Activated CD4-positive, alpha-beta T cell treated with anti-CD3 and anti-CD28 coated beads, Interleukin-2, amount 10 ng/mL, durations not matched to agents 7 days and 5 days (primary cell): ENCODE data around the gene CDH13. TPM values are rescaled to one million over a fixed set of nuclear protein-coding genes. Genes with fewer than 3 reads are reported as not detected.

Source experiments
- CTCF ChIA-PET: fragments of 350-600 bp; sonication (Branson Sonifier 250); formaldehyde crosslinking; loops from one replicate; lab custom pipeline; 2021; ENCODE audit warnings: antibody characterized with exemption; lab: Charles Lee
- POLR2A ChIA-PET: fragments of 350-600 bp; sonication (Branson Sonifier 250); formaldehyde crosslinking; loops from one replicate; lab custom pipeline; 2021; ENCODE audit warnings: antibody characterized with exemption; lab: Charles Lee
- DNase-seq: peaks from one replicate; pipeline ENCODE4 v3.0.0-alpha.2; 2020
- H3K27ac Mint-ChIP-seq: one replicate; pipeline ENCODE4 v1.8.0; 2021; ENCODE audit warnings: mild to moderate bottlenecking, moderate library complexity, mixed read lengths
- H3K27me3 Mint-ChIP-seq: one replicate; pipeline ENCODE4 v1.8.0; 2021; ENCODE audit warnings: mixed read lengths
- H3K36me3 Mint-ChIP-seq: one replicate; pipeline ENCODE4 v1.8.0; 2021; ENCODE audit warnings: low read depth, mixed read lengths
- H3K4me1 Mint-ChIP-seq: one replicate; pipeline ENCODE4 v1.8.0; 2021; ENCODE audit warnings: mixed read lengths
- H3K4me3 Mint-ChIP-seq: one replicate; pipeline ENCODE4 v1.8.0; 2021; ENCODE audit warnings: mild to moderate bottlenecking, moderate library complexity, mixed read lengths
- H3K9me3 Mint-ChIP-seq: one replicate; pipeline ENCODE4 v1.8.0; 2021; ENCODE audit warnings: mixed read lengths
- total RNA-seq, 2 experiments: library from RNA; stranded (reverse); gene quantifications; one replicate each; pipeline ENCODE4 v1.2.3, GENCODE V29; 2021

The CDH13 gene
- total RNA-seq, 2 experiments from 2014 or later = not detected

DNA sequence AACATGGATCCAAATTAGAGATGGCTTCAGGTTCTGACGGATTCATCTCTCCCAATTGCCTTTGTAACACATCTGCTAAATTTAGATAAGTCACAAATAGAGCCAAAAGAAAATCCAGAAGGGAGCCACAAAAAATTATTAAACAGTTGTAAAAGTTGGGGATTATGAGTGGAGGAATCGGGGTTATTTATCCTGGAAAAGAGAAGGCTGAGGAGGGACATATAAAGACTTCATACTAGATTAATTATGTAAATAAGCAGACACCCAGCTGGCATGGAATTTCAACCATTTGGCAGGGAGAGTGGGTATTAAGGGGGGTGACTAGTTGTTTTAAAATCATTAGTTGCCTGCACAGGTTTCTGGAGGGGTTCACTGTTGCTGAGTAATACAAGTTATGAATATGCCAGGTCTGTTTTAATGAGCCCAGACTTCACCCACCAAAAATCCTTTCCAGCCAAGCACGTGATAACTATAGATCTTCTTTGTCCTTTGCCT, 89.6 kb downstream of the CDH13 start:
- no peak overlapping the region for H3K4me3 Mint-ChIP-seq

DNA sequence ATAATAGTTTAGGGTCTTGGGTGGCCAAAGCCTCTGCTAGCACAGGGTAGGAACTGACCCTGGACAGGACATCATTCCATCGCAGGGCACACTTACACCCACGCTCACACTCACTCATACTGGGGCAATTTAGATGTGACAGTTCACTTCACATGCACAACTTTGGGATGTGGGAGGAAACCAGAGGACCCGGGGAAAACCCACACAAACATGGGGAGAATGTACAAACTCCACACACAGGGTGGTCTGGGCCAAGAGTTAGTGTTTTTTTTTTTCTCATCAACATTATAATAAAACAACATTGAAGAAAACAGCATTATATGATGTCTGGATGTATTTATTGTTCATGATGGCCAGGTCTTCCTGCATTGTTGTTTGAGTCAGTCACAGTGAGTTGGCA, 93.6 kb downstream of the CDH13 start:
- H3K4me3 Mint-ChIP-seq = no peak overlapping the region
- ChIA-PET POLR2A (no interaction called here), CTCF (no interaction called here)
- no peaks in the 10 kb centered on the region for H3K36me3 Mint-ChIP-seq
- DNase-seq = no peak
- no peaks in the 10 kb centered on the region for H3K4me1 Mint-ChIP-seq
- no peaks in the 10 kb centered on the region for H3K9me3 Mint-ChIP-seq
- H3K27ac Mint-ChIP-seq = no peak overlapping the region
- peaks cover 16% of the 10 kb centered on the region for H3K27me3 Mint-ChIP-seq

More for the DNA sequence above, 89.6 kb downstream of the CDH13 start:
- peaks cover 10% of the 10 kb centered on the region for H3K27me3 Mint-ChIP-seq
- CTCF ChIA-PET = no interaction called here
- no peaks in the 10 kb centered on the region for H3K36me3 Mint-ChIP-seq
- POLR2A ChIA-PET = no interaction called here
- no peak overlapping the region for H3K27ac Mint-ChIP-seq
- no peak for DNase-seq
- H3K4me1 Mint-ChIP-seq = no peaks in the 10 kb centered on the region
- no peaks in the 10 kb centered on the region for H3K9me3 Mint-ChIP-seq

DNA sequence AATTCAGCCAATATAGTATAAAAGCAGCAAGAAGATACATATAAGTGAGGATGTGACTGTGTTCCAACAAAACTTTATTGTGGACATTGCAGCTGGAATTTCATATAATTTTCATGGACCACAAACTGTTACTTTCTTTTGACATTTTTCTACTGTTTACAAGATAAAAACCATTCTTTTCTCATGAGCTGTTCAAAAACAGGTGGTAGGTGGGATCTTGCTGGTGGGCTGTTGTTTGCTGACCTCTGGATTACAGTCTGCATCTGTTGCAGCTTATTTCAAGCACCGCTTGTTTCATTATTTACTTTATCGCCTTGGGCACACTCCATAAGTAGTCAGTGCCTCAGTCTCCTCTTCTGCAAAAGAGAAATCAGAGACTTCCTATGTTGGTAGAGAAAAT, 99.5 kb downstream of the CDH13 start:
- peaks cover 20% of the 10 kb centered on the region for H3K27me3 Mint-ChIP-seq
- no peak overlapping the region for H3K4me3 Mint-ChIP-seq
- H3K27ac Mint-ChIP-seq = no peak overlapping the region
- DNase-seq = no peak
- POLR2A ChIA-PET = no interaction called here
- CTCF ChIA-PET = no interaction called here
- H3K36me3 Mint-ChIP-seq = no peaks in the 10 kb centered on the region
- peaks cover 4% of the 10 kb centered on the region for H3K4me1 Mint-ChIP-seq
- H3K9me3 Mint-ChIP-seq = no peaks in the 10 kb centered on the region

DNA sequence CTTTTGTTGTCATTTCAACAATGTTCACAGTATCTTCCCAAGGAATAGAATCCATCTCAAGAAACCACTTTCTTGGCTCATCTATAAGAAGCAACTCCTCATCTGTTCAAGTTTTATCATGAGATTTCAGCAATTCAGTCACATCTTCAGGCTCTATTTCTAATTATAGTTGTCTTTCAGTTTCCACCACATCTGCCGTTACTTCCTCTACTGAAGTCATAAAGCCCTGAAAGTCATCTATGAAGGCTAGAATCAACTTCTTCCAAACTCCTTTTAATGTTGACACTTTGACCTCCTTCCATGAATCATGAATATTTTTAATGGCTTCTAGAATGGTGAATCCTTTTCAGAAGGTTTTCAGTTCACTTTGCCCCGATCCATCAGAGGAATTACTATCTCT, 102.1 kb downstream of the CDH13 start:
- ChIA-PET CTCF (no interaction called here), POLR2A (no interaction called here)
- Mint-ChIP-seq H3K4me3 (no peak overlapping the region), H3K4me1 (peaks cover 4% of the 10 kb centered on the region), H3K27me3 (peaks cover 16% of the 10 kb centered on the region), H3K9me3 (no peaks in the 10 kb centered on the region), H3K36me3 (no peaks in the 10 kb centered on the region), H3K27ac (no peak overlapping the region)
- DNase-seq = no peak

DNA sequence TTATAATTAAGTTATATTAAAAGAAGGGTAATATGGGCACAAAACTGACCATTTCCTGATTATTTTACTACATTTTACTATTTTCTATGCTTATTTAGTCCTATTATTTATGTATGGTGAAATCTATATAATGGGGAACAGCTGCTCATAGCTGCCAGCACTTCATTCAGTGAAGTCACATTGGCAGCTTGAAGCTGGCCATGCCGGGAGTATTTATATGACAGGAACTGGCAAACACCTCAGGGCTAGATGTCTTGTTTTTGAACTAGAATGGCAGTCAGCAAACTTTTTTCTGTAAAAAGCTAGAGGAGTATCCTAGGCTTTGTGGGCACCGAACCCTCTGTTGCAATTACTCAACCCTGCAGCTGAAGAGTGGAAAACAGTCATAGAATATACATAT, 104.1 kb downstream of the CDH13 start:
- POLR2A ChIA-PET = no interaction called here
- Mint-ChIP-seq H3K4me1 (peaks cover 4% of the 10 kb centered on the region), H3K27me3 (peaks cover 12% of the 10 kb centered on the region), H3K9me3 (no peaks in the 10 kb centered on the region), H3K4me3 (no peak overlapping the region), H3K36me3 (no peaks in the 10 kb centered on the region), H3K27ac (no peak overlapping the region)
- CTCF ChIA-PET = no interaction called here
- DNase-seq = no peak

DNA sequence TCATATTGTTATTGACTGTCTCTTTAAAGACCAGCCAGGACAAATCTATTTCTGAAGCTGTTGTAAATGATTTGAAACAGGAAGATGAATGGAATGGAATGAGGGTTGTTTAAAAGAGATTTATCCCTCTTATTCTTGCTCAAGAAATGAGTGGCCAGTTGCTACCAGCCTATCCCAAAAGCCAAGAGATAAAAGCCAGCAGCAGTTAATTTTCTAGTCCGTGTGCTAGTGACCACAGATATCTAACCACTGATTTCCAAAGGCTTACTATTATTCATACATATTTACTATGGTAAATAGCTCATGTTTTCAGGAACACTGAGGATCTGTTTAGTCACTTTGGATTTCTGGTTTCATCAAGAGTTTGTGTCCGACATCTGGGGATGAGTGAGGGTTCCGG, 105.7 kb downstream of the CDH13 start:
- H3K27ac Mint-ChIP-seq = no peak overlapping the region
- DNase-seq = no peak
- POLR2A ChIA-PET = no interaction called here
- H3K9me3 Mint-ChIP-seq = no peaks in the 10 kb centered on the region
- CTCF ChIA-PET = no interaction called here
- no peak overlapping the region for H3K4me3 Mint-ChIP-seq
- H3K36me3 Mint-ChIP-seq = no peaks in the 10 kb centered on the region
- peaks cover 4% of the 10 kb centered on the region for H3K4me1 Mint-ChIP-seq
- H3K27me3 Mint-ChIP-seq = peaks cover 17% of the 10 kb centered on the region

DNA sequence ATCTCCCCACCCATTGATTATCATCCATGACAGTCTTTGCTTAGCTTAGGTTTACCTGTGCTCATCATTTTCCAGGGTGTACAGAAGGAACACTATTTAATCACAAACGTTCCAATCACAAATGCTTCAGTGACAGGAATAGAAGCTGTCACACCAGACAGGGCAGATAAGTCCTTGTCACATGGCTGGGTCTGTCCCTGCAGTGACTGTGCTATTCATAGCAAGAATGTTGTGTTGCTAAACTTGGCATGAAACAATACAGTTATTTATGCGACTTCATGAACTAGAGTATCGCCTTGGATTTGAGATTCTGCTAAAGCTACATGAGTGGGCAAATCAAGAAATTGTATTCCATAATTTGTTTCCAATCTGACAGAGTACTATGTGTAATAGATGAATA, 108.4 kb downstream of the CDH13 start:
- H3K9me3 Mint-ChIP-seq = no peaks in the 10 kb centered on the region
- no peaks in the 10 kb centered on the region for H3K4me1 Mint-ChIP-seq
- H3K27me3 Mint-ChIP-seq = peaks cover 33% of the 10 kb centered on the region
- no peak overlapping the region for H3K4me3 Mint-ChIP-seq
- ChIA-PET POLR2A (no interaction called here), CTCF (no interaction called here)
- no peak overlapping the region for H3K27ac Mint-ChIP-seq
- H3K36me3 Mint-ChIP-seq = no peaks in the 10 kb centered on the region
- DNase-seq = no peak

DNA sequence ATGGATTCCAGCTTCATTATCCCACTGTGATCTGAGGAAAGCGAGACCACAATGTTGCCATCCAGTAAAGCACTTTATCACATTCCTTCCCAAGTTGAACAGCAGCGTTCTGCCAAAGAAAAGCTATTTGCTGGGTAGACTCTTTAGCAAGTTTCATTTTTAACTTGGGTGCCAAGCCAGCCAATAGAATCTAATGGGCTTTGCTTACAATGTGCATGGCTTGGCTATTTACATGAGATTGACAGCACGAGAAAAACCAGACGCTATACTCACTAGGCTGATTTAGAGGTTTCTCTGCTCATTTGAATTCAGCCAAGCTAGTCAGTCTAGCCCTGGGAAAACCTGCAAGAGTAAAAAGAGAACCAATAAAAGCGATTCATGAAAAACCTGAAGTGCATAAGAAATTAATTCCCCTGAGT, 108.9 kb downstream of the CDH13 start:
- CTCF ChIA-PET = no interaction called here
- POLR2A ChIA-PET = no interaction called here
- H3K36me3 Mint-ChIP-seq = no peaks in the 10 kb centered on the region

DNA sequence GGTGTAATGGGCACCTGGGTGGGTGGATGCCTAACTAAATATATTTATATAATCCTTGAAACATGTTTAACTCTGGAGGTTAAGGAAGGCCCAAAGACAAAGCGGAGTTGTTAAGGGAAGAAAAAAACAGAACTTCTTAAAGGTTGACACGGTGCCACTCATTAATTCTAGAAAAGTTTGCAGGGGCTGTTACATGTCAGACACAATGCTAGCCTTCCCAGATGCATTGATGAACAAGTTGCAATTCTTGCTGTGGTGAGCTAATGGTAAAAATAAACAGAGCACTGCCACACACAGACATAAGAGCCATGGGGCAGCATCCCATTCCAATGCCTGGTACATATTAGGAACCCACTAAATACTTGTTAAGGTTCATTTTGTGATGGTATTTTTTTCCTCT, 109.5 kb downstream of the CDH13 start:
- Mint-ChIP-seq H3K9me3 (no peaks in the 10 kb centered on the region), H3K4me1 (no peaks in the 10 kb centered on the region), H3K36me3 (no peaks in the 10 kb centered on the region), H3K27me3 (peaks cover 40% of the 10 kb centered on the region), H3K27ac (no peak overlapping the region), H3K4me3 (no peak overlapping the region)
- DNase-seq = no peak
- CTCF ChIA-PET = no interaction called here
- POLR2A ChIA-PET = no interaction called here

More for the DNA sequence above, 108.9 kb downstream of the CDH13 start:
- DNase-seq = no peak
- Mint-ChIP-seq H3K4me1 (no peaks in the 10 kb centered on the region), H3K9me3 (no peaks in the 10 kb centered on the region), H3K27me3 (peaks cover 36% of the 10 kb centered on the region), H3K27ac (no peak overlapping the region), H3K4me3 (no peak overlapping the region)

DNA sequence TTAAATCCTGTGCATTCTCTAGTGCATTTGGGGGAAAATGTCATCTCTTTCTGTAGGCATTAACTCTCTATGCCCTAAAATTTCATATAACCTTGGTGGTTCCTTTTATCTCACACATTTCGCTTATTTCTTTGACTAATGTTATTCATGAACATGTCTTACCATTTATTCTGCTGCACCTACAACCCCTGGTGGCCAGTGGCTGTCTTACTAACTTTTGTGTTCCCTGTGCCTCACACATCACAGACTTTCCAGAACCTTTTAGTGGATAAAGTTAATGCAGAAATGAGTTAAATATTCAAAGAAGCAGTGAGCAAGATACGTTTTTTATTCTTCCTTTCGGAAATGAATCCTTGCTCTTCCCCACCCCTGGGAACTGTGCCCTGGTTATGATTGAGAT, 111.9 kb downstream of the CDH13 start:
- H3K4me3 Mint-ChIP-seq = no peak overlapping the region
- H3K27ac Mint-ChIP-seq = no peak overlapping the region
- DNase-seq = no peak
- POLR2A ChIA-PET = no interaction called here
- no peaks in the 10 kb centered on the region for H3K9me3 Mint-ChIP-seq
- CTCF ChIA-PET = no interaction called here
- no peaks in the 10 kb centered on the region for H3K36me3 Mint-ChIP-seq
- peaks cover 41% of the 10 kb centered on the region for H3K27me3 Mint-ChIP-seq
- H3K4me1 Mint-ChIP-seq = no peaks in the 10 kb centered on the region

DNA sequence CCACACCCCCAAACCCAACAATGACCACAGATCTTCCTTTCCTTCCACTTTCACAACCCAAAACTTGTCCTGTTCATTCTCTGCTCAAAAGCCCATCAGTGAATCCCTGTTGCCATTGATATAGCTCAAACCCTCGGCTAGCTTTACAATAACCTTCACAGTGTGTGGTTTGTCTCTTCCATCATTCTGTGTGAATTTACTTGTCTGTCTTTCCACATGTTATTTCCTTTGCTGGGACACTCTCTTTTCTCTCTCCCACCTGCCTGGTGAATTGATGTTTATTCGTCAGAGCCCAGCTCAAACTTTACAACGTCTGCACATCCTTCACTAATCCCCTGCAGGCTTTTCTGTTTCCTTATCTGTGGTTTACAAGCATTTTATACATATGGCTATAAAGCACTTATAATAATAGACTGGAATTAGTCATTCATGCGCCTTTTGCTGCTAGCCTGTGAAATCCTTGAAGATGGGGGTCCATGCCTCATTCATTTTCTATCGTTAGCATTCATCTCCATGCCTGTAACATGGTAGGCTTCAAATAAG, 114.4 kb downstream of the CDH13 start:
- no peak for DNase-seq
- POLR2A ChIA-PET = no interaction called here
- CTCF ChIA-PET = no interaction called here

DNA sequence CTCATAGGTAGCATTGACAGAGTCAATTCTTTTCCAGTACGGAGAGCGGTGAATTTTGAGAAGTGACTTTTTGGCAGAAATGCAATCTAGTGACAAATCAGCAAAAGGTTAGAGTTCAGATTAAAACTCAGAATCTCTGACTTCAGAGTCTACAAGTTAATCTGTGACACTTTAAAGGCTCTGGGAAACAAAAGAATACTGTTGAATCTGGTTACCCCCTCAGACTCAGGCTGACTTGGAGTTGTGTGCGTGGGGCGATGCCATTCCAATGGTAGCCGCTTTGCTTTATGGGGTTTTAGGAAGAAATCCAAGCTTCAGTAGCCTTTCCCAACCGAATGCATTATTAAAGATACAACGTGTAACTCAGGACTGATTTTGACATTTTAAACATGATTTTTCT, 118.2 kb downstream of the CDH13 start:
- peaks cover 3% of the 10 kb centered on the region for H3K4me1 Mint-ChIP-seq
- H3K36me3 Mint-ChIP-seq = no peaks in the 10 kb centered on the region
- H3K27me3 Mint-ChIP-seq = peaks cover 36% of the 10 kb centered on the region
- ChIA-PET CTCF (no interaction called here), POLR2A (no interaction called here)
- H3K27ac Mint-ChIP-seq = no peak overlapping the region
- H3K9me3 Mint-ChIP-seq = no peaks in the 10 kb centered on the region
- DNase-seq = no peak
- H3K4me3 Mint-ChIP-seq = no peak overlapping the region

More for the DNA sequence above, 114.4 kb downstream of the CDH13 start:
- no peaks in the 10 kb centered on the region for H3K9me3 Mint-ChIP-seq
- H3K27me3 Mint-ChIP-seq = peaks cover 40% of the 10 kb centered on the region
- H3K4me3 Mint-ChIP-seq = no peak overlapping the region
- no peaks in the 10 kb centered on the region for H3K36me3 Mint-ChIP-seq
- H3K4me1 Mint-ChIP-seq = no peaks in the 10 kb centered on the region
- H3K27ac Mint-ChIP-seq = no peak overlapping the region

DNA sequence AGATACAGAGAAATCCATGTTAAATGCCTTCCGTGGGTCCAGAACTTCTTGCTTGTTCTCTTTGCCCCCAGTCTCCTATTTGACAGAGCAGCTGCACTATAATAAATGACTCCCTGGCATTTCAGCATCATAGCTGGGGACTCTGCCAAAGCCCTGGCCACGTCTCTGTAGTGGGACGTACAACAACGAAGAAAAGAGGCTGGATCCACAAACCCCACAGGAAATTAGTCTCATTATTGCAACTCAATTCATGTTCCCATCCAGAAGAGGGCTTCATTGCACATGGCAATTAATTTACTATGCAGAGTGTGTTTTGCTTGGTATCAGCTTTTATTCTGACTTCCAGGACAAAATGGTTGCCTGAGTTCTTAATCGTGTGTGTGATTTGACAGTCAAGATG, 121.3 kb downstream of the CDH13 start:
- Mint-ChIP-seq H3K4me1 (peaks cover 8% of the 10 kb centered on the region), H3K4me3 (no peak overlapping the region), H3K9me3 (no peaks in the 10 kb centered on the region), H3K27me3 (peaks cover 29% of the 10 kb centered on the region), H3K27ac (no peak overlapping the region), H3K36me3 (no peaks in the 10 kb centered on the region)
- no peak for DNase-seq
- POLR2A ChIA-PET = no interaction called here
- CTCF ChIA-PET = no interaction called here

DNA sequence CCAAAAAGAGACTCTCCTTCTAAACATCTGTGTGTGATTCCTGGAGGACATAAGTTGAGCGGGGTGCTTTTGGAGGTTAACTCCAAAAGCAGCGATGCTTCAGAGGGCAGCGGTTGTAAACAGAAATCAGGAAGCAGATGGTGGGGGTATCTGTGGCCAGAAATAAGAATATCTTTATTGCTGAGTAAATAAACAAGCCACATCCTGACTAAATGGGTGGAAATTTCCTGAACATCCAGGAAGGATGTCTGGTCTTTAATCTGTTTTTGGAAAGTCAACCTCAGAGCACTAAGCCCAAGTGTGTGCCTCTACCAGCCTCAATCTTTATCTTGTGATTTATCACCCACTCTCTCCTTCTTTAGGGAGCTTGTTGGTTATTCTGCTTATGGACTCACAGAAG, 123.3 kb downstream of the CDH13 start:
- DNase-seq = no peak
- H3K36me3 Mint-ChIP-seq = no peaks in the 10 kb centered on the region
- peaks cover 32% of the 10 kb centered on the region for H3K27me3 Mint-ChIP-seq
- ChIA-PET CTCF (no interaction called here), POLR2A (no interaction called here)
- peaks cover 8% of the 10 kb centered on the region for H3K4me1 Mint-ChIP-seq
- H3K9me3 Mint-ChIP-seq = no peaks in the 10 kb centered on the region
- no peak overlapping the region for H3K27ac Mint-ChIP-seq
- no peak overlapping the region for H3K4me3 Mint-ChIP-seq
